Stimulated activated CD8-positive, alpha-beta memory T cell treated with anti-CD3 and anti-CD28 coated beads, Interleukin-15, amount 100 ng/mL, for 1 hour (primary cell): ENCODE measurements around the gene RPL27A.

ENCODE experiments used
- DNase-seq: peaks from one replicate; pipeline ENCODE4 v3.0.0-alpha.2; 2020; ENCODE audit warnings: low read depth

Gene RPL27A

DNA sequence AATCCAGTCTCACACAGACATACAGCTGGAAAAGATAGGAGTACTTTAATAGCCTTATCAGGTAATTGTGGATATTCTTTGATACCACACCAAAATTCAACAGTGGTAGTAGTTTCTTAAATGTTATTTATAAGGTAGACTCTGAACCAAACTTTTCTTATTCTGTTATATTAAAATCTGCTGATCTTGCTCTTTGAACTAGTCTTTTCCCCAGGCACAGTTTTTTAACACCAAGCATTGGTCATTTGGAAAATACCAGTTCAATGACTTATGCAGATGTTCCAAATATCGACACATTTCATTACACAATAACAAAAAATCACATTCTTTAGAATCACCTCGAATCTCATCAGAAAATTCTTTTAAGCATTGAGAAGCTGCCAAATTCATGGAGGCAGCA is 7.7 kb upstream of the RPL27A start:
- DNase-seq: no peak

DNA sequence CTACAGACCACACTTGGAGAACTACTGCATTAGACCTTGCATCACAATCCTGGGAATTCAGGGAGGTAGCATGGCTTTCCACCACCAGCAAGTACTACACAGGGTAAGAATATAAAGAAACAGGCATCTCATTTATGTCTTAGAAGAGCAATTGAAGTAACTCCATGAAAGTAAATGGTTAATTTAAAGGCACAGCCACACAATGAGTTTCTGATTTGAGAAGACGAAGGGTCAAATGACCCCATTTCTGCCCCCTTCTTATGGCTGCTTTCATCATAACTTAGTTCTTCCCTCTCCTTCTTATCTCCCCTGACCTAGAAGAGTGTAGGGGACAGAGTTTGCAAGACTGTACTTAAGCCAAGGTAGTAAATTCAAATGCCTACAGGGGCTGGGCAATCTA is 6.1 kb upstream of the RPL27A start:
- DNase-seq: no peak

DNA sequence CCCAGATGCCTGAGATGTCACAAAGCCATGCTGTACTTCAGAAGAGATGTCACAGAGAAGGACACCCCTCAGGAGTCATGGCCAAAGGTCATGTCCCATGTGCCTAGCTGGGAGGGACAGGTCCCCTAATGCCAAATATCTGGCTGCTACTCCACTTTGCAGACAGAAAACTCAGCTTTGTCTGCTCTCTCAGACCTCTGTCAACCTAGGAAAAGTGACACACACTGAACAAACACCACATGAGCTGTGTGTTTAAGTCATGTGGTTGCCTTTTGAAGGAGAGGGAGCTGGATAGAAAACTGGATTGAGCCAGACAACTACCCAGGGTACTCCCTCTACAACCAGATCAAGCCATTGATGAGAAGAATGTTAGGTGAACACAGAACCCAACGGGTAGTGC is 3.6 kb upstream of the RPL27A start:
- no peak for DNase-seq

DNA sequence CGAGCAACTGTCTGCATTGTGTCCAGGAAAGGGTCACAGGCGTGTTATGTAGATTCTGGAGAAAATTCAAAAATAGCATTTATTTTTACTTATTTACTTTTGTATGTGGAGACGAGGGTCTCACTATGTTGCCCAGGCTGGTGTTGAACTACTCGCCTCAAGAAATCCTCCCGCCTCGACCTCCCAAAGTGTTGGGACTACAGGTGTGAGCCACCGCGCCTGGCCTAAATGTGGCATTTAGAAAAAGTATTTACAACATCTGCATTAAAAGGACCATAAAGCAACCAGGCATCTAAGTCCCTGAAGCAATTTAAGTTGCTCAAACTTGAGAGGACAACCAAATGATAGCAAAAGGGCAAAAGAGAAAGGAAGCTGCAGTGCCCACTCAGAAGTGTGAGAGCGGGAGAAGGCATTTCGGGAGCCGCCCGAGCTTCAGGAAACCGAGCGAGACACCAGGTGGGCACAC is 722 bp upstream of the RPL27A start:
- no peak for DNase-seq

DNA sequence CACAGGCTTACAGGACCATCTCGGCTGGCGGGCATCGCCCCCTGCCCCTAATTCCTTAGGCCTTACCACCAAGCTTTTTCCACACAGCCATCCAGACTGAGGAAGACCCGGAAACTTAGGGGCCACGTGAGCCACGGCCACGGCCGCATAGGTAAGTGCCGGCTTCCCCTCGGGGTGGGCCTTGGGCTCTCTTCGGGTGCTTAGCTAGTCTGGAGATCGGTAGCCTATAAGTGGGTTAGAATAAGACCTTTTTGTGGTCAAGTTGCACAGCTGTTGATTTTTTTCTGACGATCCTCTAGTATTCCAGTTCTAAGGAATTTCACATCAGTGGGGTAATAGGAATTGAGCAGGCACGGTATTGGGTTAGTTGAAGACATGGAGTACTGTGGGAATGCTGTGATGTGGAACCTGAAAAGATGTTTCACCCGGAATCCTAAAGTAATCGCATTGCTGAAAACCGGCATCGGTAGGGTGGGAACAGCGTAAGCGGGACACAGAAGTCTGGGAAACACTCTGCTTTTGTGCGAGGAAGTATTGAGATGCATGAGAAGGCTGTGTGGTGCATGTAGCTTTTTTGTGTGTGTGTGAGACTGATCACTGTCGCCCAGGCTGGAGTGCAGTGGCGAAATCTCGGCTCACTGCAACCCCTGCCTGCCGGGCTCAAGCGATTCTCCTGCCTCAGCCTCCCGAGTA is 669 bp downstream of the RPL27A start:
- DNase-seq: no peak

DNA sequence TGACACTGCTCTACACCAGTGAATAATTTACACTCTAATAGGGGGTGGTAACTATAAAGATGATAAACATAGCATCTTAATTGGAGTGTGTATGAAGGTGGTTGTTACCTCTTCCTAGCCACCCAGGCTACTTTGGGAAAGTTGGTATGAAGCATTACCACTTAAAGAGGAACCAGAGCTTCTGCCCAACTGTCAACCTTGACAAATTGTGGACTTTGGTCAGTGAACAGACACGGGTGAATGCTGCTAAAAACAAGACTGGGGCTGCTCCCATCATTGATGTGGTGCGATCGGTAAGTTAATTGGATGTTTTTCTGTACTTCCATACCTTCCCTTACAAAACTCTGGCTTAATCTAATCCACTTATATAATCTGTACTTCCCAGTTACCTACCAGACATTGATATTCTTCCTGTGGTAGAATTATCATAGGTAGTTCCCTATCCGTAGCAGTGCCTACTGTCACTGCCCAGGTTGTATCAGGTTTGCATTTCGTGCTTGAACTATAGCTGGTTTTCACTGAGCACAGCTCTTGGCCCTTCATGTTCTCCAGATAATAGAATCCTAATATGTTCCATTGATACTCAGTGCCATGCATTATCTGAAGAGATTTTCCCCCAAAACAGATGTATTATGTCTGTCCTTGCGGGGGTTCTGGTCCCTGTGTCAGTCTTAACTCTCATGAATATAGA is 2.2 kb downstream of the RPL27A start:
- no peak for DNase-seq

DNA sequence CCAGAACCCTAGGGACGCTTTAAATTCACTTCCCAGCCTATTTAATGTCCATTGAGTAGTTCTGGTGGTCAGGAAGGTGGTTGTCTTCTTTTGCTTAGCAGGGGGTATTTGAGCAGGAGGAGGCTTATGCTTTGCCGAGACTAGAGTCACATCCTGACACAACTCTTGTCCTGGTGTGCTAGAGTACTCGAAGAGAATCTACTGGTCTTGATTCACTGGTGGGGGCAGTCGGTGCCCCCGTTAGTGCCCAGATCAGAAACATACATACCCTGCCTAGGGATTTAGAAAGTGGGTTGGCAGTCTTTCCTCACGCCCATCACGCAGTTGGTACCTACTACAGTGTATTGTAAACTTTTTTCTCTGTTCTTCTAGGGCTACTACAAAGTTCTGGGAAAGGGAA is 2.7 kb downstream of the RPL27A start:
- no peak for DNase-seq

DNA sequence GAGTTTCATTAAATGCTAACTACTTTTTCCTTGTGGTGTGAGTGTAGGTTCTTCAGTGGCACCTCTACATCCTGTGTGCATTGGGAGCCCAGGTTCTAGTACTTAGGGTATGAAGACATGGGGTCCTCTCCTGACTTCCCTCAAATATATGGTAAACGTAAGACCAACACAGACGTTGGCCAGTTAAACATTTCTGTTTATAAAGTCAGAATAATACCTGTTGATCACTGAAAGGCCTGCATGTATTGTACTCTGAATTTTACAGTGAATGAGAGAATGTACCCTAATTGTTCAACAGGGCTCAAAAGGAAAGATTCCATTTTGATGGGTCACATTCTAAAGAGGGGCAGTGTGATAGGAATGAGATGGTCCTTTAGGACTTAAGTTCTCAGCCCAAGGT is 3.2 kb downstream of the RPL27A start:
- no peak for DNase-seq

DNA sequence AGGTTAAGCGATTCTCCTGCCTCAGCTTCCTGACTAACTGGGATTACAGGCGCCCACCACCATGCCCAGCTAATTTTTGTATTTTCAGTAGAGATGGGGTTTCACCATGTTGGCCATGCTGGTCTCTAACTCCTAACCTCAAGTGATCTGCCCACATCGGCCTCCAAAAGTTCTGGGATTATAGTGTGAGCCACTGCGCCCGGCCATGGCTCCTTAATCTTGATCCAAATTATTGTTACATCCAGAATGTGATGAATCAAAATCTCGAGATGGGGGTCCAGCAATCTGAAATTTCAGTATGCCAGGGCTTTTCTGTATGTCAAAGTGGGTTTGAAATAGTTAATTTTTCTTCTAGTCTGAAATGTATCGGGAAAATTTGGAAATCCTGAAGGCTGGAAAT is 3.7 kb downstream of the RPL27A start:
- DNase-seq: no peak

DNA sequence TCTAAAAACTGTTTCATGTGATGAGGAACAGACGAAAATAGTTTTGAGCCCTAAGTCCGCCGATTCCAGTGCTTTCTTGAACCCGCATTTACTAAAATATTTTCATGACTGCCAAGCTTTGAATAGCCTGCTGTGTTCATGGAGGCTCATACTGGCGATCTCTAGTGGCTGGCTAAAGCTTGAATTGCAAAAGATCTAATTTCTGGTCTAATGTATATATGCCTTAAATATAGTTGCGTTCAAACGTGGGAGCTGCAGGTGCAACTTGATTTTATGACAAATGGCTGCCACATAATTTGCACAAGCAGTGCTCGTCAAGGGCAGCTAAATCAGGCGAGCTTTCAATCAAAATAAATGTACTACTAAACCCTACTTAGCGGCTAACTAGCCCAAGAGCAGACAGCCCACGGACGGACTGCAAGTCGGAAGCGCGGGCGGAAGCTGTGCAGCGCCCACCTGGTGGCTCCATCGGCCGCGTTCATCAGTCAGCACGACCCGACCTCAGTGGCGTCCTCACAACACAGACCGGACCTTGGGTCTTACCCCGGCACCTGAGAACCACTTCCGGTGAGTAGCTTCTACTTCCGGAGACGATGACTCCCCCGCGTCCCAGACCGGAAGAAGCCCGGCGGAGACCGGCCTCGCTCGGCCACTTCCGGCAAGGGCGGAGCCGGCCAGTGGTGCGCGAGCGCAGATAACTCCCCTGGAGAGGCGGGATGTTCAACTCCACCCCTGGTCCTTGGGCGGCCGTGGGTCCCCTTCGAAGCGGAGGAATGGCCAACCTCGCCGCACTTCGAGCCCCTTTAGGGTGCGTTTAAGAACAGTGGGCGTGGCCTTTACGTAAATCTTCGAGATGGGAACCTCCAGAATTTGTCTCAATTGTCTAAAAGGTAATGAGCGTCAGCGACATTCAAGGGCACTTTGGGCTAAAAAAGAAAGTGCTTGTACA is 6.1 kb downstream of the RPL27A start:
- DNase-seq: peak; percentile 58

DNA sequence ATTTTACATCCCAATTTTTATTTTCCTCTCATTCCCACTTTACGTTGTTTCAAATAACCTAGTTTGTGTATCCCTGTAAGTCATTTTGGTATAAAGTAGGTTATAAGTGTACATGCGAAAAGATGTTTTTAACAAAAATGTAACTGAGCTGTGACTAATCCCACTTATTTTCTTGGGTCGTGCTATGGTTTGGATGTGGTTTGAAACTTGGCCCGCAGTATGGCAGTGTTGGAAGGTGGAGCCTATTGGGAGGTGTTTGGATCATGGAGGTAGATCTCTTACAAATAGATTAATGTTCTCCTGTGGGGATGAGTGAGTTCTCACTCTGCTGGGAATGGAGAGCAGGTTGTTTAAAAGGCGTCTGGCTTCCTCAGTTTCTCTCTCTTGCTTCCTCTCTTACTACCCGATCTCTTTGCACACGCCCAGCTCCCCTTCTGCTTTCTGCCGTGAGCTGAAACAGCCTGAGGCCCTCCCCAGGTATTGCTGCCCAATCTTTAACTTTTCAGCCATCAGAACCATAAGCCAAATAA is 7.2 kb downstream of the RPL27A start:
- no peak for DNase-seq

DNA sequence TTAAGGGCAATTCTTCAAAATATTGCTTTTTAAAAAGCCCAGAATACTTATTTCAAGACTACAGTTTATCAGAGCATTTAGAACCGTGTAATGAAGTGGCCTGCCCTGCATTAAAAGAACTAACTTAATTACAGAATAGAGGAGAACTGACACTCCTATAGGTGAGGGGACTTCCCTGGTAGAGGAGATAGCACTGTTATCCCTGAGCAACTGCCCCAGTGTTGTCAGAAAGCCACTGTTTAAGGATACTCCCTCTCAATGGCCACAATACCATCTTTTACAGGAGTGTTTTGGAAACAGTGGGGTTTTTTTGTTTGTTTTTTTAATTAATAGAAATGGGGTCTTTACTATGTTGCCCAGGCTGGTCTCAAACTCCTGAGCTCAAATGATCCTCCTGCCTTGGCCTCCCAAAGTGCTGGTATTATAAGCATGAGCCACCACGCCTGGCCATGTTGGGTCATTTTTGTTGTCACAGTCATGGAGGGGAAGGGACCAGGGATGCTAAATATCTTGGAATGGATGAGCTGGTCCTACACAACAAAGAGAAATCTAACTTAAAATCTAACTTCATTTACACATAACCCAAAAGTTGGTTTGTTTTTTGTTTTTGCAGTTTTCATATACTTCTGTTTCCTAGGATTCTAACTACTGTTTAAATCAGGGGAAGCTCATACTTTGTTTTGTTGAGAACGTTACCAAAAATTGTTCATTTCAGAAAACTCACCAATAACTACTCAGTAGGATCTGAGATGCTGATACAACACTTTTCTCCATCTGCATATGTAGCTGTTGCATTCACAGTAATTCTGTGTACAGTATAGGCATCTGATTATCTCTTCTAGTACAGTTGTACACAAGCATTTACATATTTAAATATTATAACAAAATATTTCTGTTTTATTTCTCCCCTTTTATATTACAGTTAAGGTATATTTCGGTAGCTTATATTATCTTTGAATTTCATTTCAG is 8.1 kb downstream of the RPL27A start:
- no peak for DNase-seq

DNA sequence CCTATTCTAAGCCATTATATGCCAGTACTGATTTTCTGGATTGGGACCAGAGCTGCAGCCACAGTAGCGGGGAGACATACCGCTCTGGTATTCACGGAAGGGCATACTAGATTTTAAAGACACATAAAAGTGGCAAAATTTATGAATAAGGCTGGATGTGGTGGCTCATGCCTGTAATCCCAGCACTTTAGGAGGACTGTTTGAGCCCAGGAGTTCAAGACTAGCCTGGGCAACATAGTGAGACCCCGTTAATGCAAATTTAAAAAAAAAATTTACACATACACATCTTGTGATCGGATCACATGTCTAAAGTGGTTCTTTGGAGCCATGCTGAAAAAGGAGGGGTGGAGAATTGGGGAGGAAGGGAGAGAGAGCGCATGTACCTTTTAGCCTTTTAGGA is 9.0 kb downstream of the RPL27A start:
- DNase-seq: no peak

DNA sequence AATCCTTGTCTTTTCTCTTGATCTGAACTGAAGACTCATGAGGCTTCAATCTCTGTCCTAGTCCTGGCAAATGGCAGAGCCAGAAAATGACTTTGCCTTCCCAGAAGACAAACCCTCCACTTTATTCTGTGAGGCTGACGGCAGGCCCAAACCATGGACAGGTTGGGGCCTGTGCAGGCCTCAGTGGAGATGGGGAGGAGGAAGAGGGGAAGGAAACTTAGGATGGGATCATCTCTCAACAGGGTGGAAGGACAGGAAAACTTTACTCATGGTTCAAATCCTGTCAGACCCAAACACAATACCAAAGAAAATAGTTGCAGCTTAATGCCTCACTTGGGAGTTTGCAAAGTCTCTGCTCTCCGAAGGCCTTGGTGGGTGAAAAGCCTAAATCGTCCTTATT is 9.8 kb downstream of the RPL27A start:
- DNase-seq: no peak

DNA sequence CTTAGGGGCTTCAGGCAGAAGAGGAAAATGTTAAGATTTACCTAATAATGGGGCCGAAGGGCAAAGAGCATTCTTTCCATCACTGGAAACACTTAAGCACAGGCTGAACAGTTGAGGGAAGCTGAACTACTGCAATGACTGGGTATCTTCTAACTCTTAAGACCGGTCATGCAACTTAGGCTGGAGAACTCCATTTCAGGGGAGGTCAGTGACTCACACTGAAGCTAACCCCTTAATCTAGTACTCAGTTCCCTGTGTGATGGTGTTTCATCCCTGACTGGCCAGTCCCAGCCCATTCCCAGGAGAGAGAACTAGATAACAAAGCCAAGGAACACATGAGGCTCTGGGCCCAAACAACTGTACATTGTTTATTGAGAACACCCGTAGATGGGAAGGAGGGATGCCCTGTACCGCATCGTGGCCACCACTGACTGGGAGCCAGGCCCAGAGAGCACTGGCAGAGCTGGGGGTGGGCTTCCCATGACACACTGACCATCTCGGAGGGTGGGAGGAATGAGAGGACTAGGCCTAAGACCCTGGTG is 10.5 kb downstream of the RPL27A start:
- no peak for DNase-seq

DNA sequence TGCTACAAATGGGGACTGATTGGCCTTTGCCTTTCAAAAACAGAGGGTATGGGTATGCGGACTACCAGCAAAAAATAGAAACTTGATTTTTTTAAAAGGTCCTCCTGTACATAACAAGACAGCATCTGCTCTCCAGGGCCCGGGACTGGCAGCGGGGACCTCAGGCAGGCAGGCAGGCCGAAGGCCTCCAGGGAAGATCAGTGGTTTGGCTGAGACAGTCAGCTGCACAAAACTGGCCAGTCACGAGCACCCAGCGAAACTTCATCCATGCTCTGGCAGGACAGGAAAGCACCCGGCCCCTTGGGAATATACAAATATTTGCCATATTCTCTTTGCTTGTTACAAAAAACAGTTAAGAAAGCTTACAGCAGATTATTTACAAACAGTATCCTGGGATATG is 11.0 kb downstream of the RPL27A start:
- no peak for DNase-seq

DNA sequence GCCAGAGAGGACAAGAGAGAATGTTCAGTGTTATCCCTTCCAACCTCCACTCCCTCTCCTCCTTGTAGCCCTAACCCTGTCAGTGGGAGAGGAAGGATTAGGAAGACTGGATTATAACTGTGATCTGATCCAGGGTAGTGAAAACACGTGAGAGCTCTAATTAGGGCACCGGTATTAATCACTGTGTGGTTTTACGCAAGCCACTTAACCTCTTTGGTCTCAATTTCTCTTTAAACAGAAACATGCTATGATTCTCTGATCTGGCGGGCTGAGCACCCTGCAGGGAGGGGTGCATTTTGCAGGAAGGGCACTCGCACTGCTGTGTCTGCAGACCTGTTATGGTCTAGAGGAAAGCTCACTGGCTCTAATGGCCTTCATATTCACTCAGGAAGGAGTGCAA is 11.5 kb downstream of the RPL27A start:
- no peak for DNase-seq

DNA sequence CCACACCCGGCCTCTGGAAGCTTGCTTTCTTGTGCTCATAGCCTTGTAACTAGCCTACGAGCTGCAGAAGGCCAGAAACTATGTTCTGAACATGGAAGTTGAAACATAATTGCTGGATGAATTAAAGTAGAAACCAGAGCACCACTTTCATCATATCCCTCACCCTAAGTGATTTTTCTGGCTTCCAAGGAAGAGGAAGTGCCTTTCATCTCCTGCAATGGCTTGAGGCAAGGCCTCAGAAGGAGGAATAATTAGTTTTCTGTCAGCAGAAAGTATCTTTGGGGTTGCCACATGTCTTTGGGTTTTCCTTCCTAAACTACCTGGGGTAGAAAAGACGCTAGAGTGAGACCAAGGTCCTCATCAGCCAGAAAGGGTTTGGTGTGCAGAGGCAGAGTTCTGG is 14.5 kb downstream of the RPL27A start:
- DNase-seq: no peak

DNA sequence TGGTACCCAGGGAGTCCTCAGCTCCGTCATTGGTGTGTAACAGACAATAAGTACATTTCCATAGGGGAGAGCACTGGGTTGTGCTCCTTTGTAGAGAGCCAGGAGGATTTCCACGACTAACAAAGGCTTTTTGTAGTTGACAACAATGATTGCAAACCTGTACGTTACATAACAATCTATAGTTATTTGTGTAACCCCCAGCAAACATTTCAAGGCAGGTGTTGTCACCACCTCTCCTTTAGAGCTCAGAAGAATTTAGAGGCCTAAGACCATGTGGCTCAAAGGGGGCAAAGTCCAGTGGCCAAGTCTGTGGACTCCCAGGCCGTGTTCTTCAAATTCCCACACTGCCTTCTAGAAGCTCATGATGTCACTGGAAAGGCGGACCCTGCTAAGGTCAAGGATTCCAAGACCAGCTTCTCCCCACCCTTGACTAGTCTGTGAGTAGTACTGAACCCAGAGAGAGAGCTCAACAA is 15.8 kb downstream of the RPL27A start:
- no peak for DNase-seq

DNA sequence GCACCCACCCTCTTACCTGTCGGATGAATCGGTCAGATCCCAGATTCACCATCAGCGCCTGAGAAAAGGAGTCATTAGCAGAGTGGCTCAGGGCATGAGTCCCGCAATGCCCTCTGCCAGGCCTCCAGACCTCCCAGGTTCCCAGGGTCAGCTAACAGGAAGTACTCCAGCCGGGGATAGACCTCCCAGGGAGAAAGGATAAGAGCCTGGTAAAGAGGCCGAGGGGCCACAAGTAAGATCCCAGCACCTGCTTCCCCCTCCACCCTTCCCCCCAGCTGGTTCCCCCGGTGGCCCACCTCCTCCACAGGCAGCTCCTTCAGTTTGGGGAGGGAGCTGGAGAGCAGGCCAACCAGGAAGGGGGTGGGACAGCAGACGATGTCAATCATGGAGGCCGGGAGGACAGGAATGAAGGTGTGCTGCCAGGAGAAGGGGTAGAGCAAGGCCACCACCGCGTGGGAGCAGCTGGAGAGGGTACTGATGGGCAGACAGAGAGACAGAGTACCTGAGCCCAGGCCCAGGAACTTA is 16.4 kb downstream of the RPL27A start:
- no peak for DNase-seq

DNA sequence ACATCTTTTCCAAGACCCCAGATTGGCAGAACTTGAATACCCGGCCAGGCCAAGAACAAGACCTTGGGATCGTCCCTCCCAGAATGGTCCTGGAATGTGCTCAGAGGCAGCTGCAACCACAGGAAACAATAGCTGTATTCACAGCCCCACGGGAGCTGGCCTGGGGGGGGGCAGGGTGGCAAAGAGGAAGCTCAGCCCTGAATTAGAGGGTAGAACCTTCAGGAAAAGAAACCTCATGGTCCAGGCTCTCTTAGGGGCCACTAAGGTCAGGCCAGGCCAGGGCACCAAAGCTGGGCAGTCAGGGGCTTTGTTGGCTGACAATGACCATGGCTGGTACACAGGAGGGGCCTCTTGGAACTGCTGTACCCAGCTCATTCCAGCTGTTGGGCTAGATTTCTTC is 17.3 kb downstream of the RPL27A start:
- DNase-seq: no peak
